HEK293 (cell line): Measurements from ENCODE around the gene SUCO.

Source experiments
- CTCF ChIA-PET: fragments of 350-600 bp; formaldehyde crosslinking; extraction: SDS; loops from one replicate; lab custom pipeline; 2021; ENCODE audit warnings: antibody characterized with exemption; lab: Yijun Ruan, JAX
- POLR2A ChIA-PET: fragments of 300-600 bp; formaldehyde crosslinking; extraction: SDS; loops from one replicate; lab custom pipeline; 2020; ENCODE audit warnings: antibody characterized with exemption, inconsistent platforms; lab: Yijun Ruan, JAX
- H3K27ac ChIP-seq: fragments of 200-500 bp; sonication (Bioruptor generic); 2 replicates; pipeline ENCODE4 v1.5.1; 2014; ENCODE audit warnings: low read depth, low read length, control low read depth, inconsistent platforms; ENCODE audit errors: extremely low read depth
- H3K36me3 ChIP-seq, 2 experiments: fragments of 200-500 bp in 1 of 2; sonication (Bioruptor generic) in 1 of 2; 1 replicate in 1 of 2; 2 replicates in 1 of 2; pipeline ENCODE4 v1.5.1; 2014 to 2017; ENCODE audit warnings: inconsistent platforms in 2 of 2, low read length in 2 of 2; ENCODE audit not compliant: control insufficient read depth in 2 of 2, insufficient read depth in 1 of 2
- H3K4me1 ChIP-seq: fragments of 200-500 bp; sonication (Bioruptor generic); 2 replicates; pipeline ENCODE4 v1.5.1; 2014; ENCODE audit warnings: mild to moderate bottlenecking, low read length, inconsistent platforms; ENCODE audit not compliant: control insufficient read depth, insufficient read depth
- H3K4me3 ChIP-seq: 2 replicates; pipeline ENCODE4 v1.5.1; 2011; ENCODE audit warnings: low read depth, mild to moderate bottlenecking, control low read depth, low read length, moderate library complexity
- H3K9me3 ChIP-seq: fragments of 200-500 bp; sonication (Bioruptor generic); 2 replicates; pipeline ENCODE4 v1.5.1; 2014; ENCODE audit warnings: low read depth, low read length, inconsistent platforms; ENCODE audit not compliant: control insufficient read depth, insufficient read depth
- EGR2 ChIP-seq: fragments of 450-650 bp; formaldehyde crosslinking; IDR thresholded peaks from 2 replicates; pipeline ENCODE4 v1.5.1; 2016; ENCODE audit warnings: low read depth, missing biosample characterization, missing genetic modification characterization
- OVOL3 ChIP-seq: fragments of 450-650 bp; formaldehyde crosslinking; IDR thresholded peaks from 2 replicates; pipeline ENCODE4 v1.5.1; 2016; ENCODE audit warnings: missing biosample characterization, missing genetic modification characterization
- PRDM1 ChIP-seq: fragments of 450-650 bp; formaldehyde crosslinking; IDR thresholded peaks from 2 replicates; pipeline ENCODE4; 2016; ENCODE audit warnings: missing biosample characterization, missing genetic modification characterization
- RBAK ChIP-seq: fragments of 450-650 bp; formaldehyde crosslinking; IDR thresholded peaks from 2 replicates; pipeline ENCODE4 v1.5.1; 2016; ENCODE audit warnings: missing biosample characterization, missing genetic modification characterization
- ZFHX2 ChIP-seq: fragments of 450-650 bp; formaldehyde crosslinking; conservative IDR thresholded peaks from 2 replicates; pipeline ENCODE4 v1.5.1; 2016; ENCODE audit warnings: missing biosample characterization, missing genetic modification characterization
- ZNF140 ChIP-seq: fragments of 450-650 bp; formaldehyde crosslinking; IDR thresholded peaks from 2 replicates; pipeline ENCODE4 v1.5.1; 2016; ENCODE audit warnings: missing biosample characterization, missing genetic modification characterization
- ZNF155 ChIP-seq: fragments of 450-650 bp; formaldehyde crosslinking; IDR thresholded peaks from 2 replicates; pipeline ENCODE4 v1.5.1; 2016; ENCODE audit warnings: missing biosample characterization, missing genetic modification characterization
- ZNF174 ChIP-seq: fragments of 450-650 bp; formaldehyde crosslinking; IDR thresholded peaks from 2 replicates; pipeline ENCODE4 v1.5.0; 2017; ENCODE audit warnings: missing biosample characterization, mild to moderate bottlenecking, missing genetic modification characterization
- ZNF184 ChIP-seq: fragments of 450-650 bp; IDR thresholded peaks from 2 replicates; pipeline ENCODE4 v1.5.1; 2018; ENCODE audit warnings: missing biosample characterization, mild to moderate bottlenecking, missing genetic modification characterization
- ZNF2 ChIP-seq: fragments of 450-650 bp; formaldehyde crosslinking; IDR thresholded peaks from 2 replicates; pipeline ENCODE4 v1.5.1; 2016; ENCODE audit warnings: missing biosample characterization, missing genetic modification characterization
- ZNF202 ChIP-seq: fragments of 450-650 bp; formaldehyde crosslinking; IDR thresholded peaks from 2 replicates; pipeline ENCODE4 v1.5.1; 2016; ENCODE audit warnings: missing biosample characterization, missing genetic modification characterization, borderline replicate concordance
- ZNF24 ChIP-seq: fragments of 450-650 bp; formaldehyde crosslinking; IDR thresholded peaks from 2 replicates; pipeline ENCODE4 v1.5.1; 2016; ENCODE audit warnings: missing biosample characterization, missing genetic modification characterization
- ZNF311 ChIP-seq: fragments of 450-650 bp; formaldehyde crosslinking; IDR thresholded peaks from 2 replicates; pipeline ENCODE4 v1.5.1; 2017; ENCODE audit warnings: missing biosample characterization, missing genetic modification characterization, borderline replicate concordance
- ZNF510 ChIP-seq: fragments of 450-650 bp; formaldehyde crosslinking; IDR thresholded peaks from 2 replicates; pipeline ENCODE4 v1.5.1; 2018; ENCODE audit warnings: mild to moderate bottlenecking, missing genetic modification characterization, missing biosample characterization; ENCODE audit not compliant: insufficient replicate concordance
- ZNF596 ChIP-seq: fragments of 450-650 bp; IDR thresholded peaks from 2 replicates; pipeline ENCODE4 v1.5.0; 2018; ENCODE audit warnings: missing biosample characterization, mild to moderate bottlenecking, missing genetic modification characterization, moderate library complexity
- ZNF623 ChIP-seq: fragments of 450-650 bp; formaldehyde crosslinking; IDR thresholded peaks from 2 replicates; pipeline ENCODE4 v1.5.1; 2016; ENCODE audit warnings: missing biosample characterization, missing genetic modification characterization
- ZNF626 ChIP-seq: fragments of 450-650 bp; sonication (Bioruptor Pico); formaldehyde crosslinking; IDR thresholded peaks from 2 replicates; pipeline ENCODE4 v1.5.1; 2018; ENCODE audit warnings: missing biosample characterization, missing genetic modification characterization, inconsistent platforms
- ZNF629 ChIP-seq: fragments of 450-650 bp; formaldehyde crosslinking; IDR thresholded peaks from 2 replicates; pipeline ENCODE4 v1.5.1; 2017; ENCODE audit warnings: missing biosample characterization, missing genetic modification characterization
- ZNF768 ChIP-seq: fragments of 450-650 bp; formaldehyde crosslinking; IDR thresholded peaks from 2 replicates; pipeline ENCODE4 v1.5.1; 2018; ENCODE audit warnings: missing biosample characterization, mild to moderate bottlenecking, missing genetic modification characterization
- ZNF785 ChIP-seq: fragments of 450-650 bp; formaldehyde crosslinking; IDR thresholded peaks from 2 replicates; pipeline ENCODE4 v1.5.1; 2016; ENCODE audit warnings: missing biosample characterization, missing genetic modification characterization
- ZNF830 ChIP-seq: fragments of 450-650 bp; IDR thresholded peaks from 2 replicates; pipeline ENCODE4 v1.5.0; 2018; ENCODE audit warnings: missing biosample characterization, missing genetic modification characterization, low read depth, mild to moderate bottlenecking, moderate library complexity
- ZNF837 ChIP-seq: fragments of 450-650 bp; formaldehyde crosslinking; IDR thresholded peaks from 2 replicates; pipeline ENCODE4 v1.5.1; 2016; ENCODE audit warnings: missing biosample characterization, missing genetic modification characterization
- TF ChIP-seq, protein P1 (sequence below): fragments of 450-650 bp; formaldehyde crosslinking; IDR thresholded peaks from 2 replicates; pipeline ENCODE4 v1.5.1; 2017; ENCODE audit warnings: missing biosample characterization, missing genetic modification characterization

SUCO gene

GRCh38 chr1:172496678-172497077 is 36.3 kb upstream of the SUCO start:
- CTCF ChIA-PET = interaction anchor here (0.5 to 0.8 kb wide), 3 partner anchors 21 to 637 kb away, joined by 4 to 6 read pairs (median 4); no protein-coding TSS in a partner anchor

GRCh38 chr1:172497230-172497629 is 35.7 kb upstream of the SUCO start:
- Histone ChIP-seq H3K27ac (no peak overlapping the region), H3K36me3 (no peaks in the 10 kb centered on the region), H3K4me3 (no peak overlapping the region)
- CTCF ChIA-PET = interaction anchor here (0.5 to 0.8 kb wide), 3 partner anchors 21 to 638 kb away, joined by 4 to 6 read pairs (median 4); no protein-coding TSS in a partner anchor
- TF ChIP-seq EGR2 (tag by site-specific recombination) (peak; percentile 61), ZNF623 (tag by site-specific recombination) (no peak), ZFHX2 (peak; percentile 75), ZNF596 (tag by site-specific recombination) (no peak)
- TF ChIP-seq, all 188 proteins: peak for 2
- H3K4me1 ChIP-seq = no peaks in the 10 kb centered on the region
- POLR2A ChIA-PET = interaction anchor here (2.3 kb wide), 1 partner anchor 35 kb away, joined by 11 read pairs; the partner anchor contains the start of gene SUCO
- H3K9me3 ChIP-seq = no peaks in the 10 kb centered on the region

More at GRCh38 chr1:172496678-172497077, 36.3 kb upstream of the SUCO start:
- Histone ChIP-seq H3K4me3 (no peak overlapping the region), H3K9me3 (no peaks in the 10 kb centered on the region), H3K27ac (no peak overlapping the region), H3K4me1 (no peaks in the 10 kb centered on the region), H3K36me3 (no peaks in the 10 kb centered on the region)
- TF ChIP-seq ZNF174 (tag by site-specific recombination) (no peak), EGR2 (tag by site-specific recombination) (no peak), ZNF629 (tag by site-specific recombination) (no peak), ZNF311 (no peak)
- TF ChIP-seq, all 188 proteins: peak for 0
- POLR2A ChIA-PET = interaction anchor here (2.3 kb wide), 1 partner anchor 36 kb away, joined by 11 read pairs; the partner anchor contains the start of gene SUCO

- POLR2A ChIA-PET = interaction anchor here (1.1 kb wide), 1 partner anchor 34 kb away, joined by 3 read pairs; no protein-coding TSS in a partner anchor
- H3K27ac ChIP-seq = no peak overlapping the region
- CTCF ChIA-PET = interaction anchor here (0.6 to 1.0 kb wide), 2 partner anchors 15 to 221 kb away, joined by 3 read pairs; no protein-coding TSS in a partner anchor
- H3K4me3 ChIP-seq = no peak overlapping the region
- H3K4me1 ChIP-seq = no peaks in the 10 kb centered on the region
- TF ChIP-seq ZNF837 = no peak
- no peak for TF ChIP-seq ZNF2 (tag by site-specific recombination)
- no peak for TF ChIP-seq ZNF155 (tag by site-specific recombination)
- TF ChIP-seq PRDM1 (tag by site-specific recombination) = no peak
- TF ChIP-seq ZNF140 (tag by site-specific recombination) = no peak
- TF ChIP-seq, protein P1, sequence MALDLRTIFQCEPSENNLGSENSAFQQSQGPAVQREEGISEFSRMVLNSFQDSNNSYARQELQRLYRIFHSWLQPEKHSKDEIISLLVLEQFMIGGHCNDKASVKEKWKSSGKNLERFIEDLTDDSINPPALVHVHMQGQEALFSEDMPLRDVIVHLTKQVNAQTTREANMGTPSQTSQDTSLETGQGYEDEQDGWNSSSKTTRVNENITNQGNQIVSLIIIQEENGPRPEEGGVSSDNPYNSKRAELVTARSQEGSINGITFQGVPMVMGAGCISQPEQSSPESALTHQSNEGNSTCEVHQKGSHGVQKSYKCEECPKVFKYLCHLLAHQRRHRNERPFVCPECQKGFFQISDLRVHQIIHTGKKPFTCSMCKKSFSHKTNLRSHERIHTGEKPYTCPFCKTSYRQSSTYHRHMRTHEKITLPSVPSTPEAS (tag by site-specific recombination) = no peak
- no peak for TF ChIP-seq ZFHX2
- TF ChIP-seq OVOL3 (tag by site-specific recombination) = no peak
- TF ChIP-seq ZNF830 = no peak
- TF ChIP-seq ZNF202 = no peak
- no peak for TF ChIP-seq ZNF785 (tag by site-specific recombination)
- no peak for TF ChIP-seq ZNF184
- no peak for TF ChIP-seq ZNF24 (tag by site-specific recombination)
- no peak for TF ChIP-seq ZNF768
- TF ChIP-seq RBAK (tag by site-specific recombination) = no peak
- no peak for TF ChIP-seq ZNF626 (tag by site-specific recombination)
- no peak for TF ChIP-seq ZNF510 (tag by site-specific recombination)
- no peaks in the 10 kb centered on the region for H3K36me3 ChIP-seq
- no peaks in the 10 kb centered on the region for H3K9me3 ChIP-seq
Measured at GRCh38 chr1:172498857-172499256, 34.1 kb upstream of the SUCO start.
